Measurements from ENCODE around the gene HSD17B1.

Gene HSD17B1

DNA sequence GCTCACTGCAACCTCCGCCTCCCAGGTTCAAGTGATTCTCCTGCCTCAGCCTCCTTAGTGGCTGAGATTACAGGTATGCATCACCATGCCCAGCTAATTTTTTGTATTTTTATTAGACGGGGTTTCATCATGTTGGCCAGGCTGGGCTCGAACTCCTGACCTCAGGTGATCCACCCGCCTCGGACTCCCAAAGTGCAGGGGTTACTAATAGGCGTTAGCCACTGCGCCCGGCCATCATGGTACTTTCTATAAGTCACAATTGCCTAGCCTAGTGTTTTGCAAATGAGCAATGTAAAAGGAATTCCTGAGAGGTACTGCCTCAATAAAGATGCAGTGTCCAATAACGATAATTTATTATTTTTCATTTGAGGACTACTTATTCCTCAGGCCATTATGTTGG, 38.7 kb downstream of the HSD17B1 start:
- TF ChIP-seq, protein P1, sequence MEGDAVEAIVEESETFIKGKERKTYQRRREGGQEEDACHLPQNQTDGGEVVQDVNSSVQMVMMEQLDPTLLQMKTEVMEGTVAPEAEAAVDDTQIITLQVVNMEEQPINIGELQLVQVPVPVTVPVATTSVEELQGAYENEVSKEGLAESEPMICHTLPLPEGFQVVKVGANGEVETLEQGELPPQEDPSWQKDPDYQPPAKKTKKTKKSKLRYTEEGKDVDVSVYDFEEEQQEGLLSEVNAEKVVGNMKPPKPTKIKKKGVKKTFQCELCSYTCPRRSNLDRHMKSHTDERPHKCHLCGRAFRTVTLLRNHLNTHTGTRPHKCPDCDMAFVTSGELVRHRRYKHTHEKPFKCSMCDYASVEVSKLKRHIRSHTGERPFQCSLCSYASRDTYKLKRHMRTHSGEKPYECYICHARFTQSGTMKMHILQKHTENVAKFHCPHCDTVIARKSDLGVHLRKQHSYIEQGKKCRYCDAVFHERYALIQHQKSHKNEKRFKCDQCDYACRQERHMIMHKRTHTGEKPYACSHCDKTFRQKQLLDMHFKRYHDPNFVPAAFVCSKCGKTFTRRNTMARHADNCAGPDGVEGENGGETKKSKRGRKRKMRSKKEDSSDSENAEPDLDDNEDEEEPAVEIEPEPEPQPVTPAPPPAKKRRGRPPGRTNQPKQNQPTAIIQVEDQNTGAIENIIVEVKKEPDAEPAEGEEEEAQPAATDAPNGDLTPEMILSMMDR (IDR thresholded peaks at IDR 0.05; ENCODE audit: borderline replicate concordance, insufficient read depth, low read depth, low read length), result no peak
- no peak overlapping the region for H3K4me3 ChIP-seq (ENCODE audit: low read depth, low read length)

DNA sequence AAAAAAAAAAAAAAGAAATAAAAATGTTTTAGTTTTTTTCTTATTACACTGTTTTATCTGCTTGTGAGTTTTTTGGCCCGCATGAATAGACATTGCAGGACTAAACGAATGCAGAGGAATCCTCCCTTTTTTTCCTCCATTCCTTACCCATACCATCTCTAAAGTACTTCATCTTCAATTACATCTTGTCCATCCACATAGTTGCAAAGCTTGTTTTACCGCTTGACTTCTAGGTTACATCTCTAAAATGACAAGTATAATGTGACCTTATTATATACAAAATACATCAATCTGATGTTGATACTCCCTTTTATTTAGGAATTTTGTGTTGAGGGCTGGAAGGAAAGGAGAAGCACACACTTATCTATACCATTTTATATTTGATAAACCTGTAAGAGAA, 43.7 kb downstream of the HSD17B1 start:
- TF ChIP-seq, protein P1 (IDR thresholded peaks at IDR 0.05; ENCODE audit: borderline replicate concordance, insufficient read depth, low read depth, low read length), result no peak

DNA sequence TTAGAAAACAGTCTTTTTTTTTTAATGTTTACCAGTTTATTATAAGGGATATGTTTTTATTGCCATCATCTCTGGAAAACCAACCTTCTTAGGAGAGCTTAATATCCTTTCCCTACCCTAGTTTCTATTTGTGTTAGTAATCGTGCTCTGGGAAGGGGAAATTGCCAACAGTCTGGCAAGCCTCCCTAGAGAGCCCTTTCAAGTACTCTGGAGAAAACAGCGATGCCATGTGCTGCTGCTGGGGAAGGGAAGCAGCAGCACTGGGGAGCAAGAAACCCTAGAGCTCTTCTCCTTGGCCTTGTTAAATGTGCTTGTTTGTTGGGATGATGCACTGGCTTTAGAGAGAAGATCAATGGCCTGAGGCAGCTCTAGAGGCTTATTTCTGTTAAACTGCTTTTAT, 46.2 kb downstream of the HSD17B1 start:
- no peak overlapping the region for H3K4me3 ChIP-seq (ENCODE audit: low read depth, low read length)
- TF ChIP-seq, protein P1 (IDR thresholded peaks at IDR 0.05; ENCODE audit: borderline replicate concordance, insufficient read depth, low read depth, low read length), result no peak

More for the DNA sequence above, 43.7 kb downstream of the HSD17B1 start:
- no peak overlapping the region for H3K4me3 ChIP-seq (ENCODE audit: low read depth, low read length)

DNA sequence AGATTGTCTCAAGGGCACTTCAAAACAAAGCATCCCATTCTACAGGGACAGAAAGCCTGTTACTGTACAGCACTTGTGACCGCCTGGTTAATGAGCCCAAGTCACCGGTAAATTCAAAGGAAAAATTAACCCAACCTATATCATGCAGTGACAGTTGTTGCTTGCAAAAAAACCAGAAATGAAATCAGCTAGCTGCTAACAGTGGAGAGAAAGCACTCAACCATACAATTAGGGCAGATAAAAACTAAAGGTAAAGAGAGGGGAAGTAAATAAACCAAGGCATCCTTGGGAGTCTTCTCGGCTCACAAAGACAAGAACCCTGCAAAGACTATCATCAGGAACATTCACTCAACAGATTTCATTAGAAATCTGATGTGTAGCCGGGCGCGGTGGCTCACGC, 50.6 kb downstream of the HSD17B1 start:
- H3K4me3 ChIP-seq (ENCODE audit: low read depth, low read length), result no peak overlapping the region
- TF ChIP-seq, protein P1 (IDR thresholded peaks at IDR 0.05; ENCODE audit: borderline replicate concordance, insufficient read depth, low read depth, low read length), result no peak

Measured in GM12875 (cell line).